ENCODE results near the gene NLGN3.

- TF ChIP-seq REST (IDR thresholded peaks at IDR 0.05): no peak
- TF ChIP-seq POLR2A (IDR thresholded peaks at IDR 0.05; ENCODE audit: low read length): no peak
- no peak for TF ChIP-seq CTCF (IDR thresholded peaks at IDR 0.05)
Measured at GRCh38 chrX:71167031-71167781, 22.6 kb downstream of the NLGN3 start.
